Stimulated activated CD4-positive, alpha-beta T cell treated with anti-CD3 and anti-CD28 coated beads, Interleukin-1b, Interleukin-23, amount 100 ng/mL, for 4 hours (primary cell): ENCODE data around the gene PDILT.
"Not testable (repeated sequence)": the region's sequence is repeated elsewhere in the genome, so short reads cannot be mapped to it uniquely, and the experiment has no call there.

Source experiments
- DNase-seq, 2 donors: peaks; one replicate each; pipeline ENCODE4 v3.0.0-alpha.2; 2020; ENCODE audit warnings: low read depth in 2 of 2

PDILT gene

DNA sequence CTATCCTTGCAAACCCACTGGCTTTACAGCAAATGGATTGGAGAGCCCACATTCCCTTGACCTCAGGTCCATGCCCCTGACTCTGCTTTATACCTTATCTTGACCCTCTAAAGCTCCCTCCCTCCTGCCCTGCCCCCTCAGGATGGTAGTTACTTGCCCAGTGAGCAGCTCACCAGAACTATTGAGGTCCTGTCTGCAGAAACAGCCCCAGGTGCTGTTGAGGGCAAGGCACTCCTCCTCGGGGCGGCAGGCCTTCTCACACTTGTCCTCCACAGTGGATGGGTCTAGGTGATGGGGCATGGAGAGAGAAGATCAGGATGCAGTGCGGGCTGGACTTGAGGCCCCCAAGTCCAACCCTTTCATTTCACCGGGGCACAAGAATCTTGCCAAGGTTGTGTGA is 81.8 kb downstream of the PDILT start:
- DNase-seq = no peak

DNA sequence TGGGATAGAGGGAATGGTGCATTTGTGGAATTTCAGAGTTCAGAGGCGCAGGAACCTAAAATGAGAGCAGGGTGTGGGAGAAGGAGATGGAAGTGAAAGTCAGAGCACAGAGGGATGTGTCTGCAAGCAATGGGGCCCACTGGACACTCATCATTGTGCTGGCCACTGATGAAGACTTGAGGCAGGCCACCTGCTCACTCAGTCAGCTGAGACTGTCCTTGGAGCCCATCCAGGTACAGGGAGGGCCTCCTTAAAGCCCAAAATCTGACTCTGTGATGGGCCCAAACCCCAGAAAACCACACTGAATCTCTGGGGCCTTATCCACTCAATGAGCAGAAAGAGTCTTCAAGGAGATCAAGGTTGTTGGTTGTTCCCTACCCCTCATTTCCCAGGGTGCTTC is 82.9 kb downstream of the PDILT start:
- DNase-seq = no peak

DNA sequence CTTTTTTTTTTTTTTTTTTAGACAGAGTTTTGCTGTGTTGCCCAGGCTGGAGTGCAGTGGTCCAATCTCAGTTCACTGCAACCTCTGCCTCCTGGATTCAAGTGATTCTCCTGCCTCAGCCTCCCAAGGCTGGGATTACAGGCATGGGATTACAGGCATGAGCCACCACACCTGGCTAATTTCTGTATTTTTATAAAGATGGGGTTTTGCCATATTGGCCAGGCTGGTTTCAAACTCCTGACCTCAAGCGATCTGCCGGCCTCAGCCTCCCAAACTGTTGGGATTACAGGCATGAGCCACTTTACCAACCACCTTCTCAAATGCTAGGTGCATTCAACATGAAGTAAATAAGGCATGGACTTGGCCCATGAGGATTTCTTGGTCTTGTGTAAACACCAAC is 83.5 kb downstream of the PDILT start:
- DNase-seq = not testable (repeated sequence)

DNA sequence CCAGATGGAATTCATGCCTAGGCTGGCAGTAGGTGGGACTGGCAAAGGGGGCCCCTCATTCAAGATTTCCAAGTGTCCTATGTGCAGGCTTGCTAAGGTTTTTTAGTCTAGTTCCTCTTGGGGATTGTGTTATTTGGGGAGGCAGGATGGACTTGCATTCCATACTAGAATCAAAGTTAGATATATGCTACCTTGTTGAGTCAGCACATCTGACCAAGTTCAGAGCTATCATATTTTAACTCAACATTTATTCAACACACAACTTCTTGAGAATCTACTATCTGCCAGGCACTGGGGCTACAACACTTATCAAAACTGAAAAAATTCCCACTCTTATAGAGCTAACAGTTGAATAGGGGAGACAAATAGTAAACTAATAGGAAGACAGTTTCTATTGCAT is 83.9 kb downstream of the PDILT start:
- DNase-seq = no peak

DNA sequence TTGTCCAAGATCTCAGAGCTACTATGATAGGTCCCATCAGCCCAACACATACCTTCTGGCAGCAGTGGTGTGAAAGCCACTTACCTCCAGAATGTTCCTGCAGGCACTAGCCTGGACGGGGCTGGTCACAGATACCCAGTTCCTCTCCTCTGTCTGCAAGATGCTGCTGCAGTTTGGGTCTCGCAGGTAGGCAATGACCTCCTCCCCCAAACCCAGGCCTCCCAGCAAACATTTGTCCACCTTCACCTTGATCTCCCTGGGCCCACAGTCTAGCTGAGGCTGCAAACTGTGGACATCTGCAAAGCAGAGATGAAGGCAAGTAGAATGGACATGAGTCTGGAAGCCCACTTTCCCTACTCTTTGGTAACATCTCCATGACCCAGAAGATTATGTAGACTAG is 84.4 kb downstream of the PDILT start:
- no peak for DNase-seq

DNA sequence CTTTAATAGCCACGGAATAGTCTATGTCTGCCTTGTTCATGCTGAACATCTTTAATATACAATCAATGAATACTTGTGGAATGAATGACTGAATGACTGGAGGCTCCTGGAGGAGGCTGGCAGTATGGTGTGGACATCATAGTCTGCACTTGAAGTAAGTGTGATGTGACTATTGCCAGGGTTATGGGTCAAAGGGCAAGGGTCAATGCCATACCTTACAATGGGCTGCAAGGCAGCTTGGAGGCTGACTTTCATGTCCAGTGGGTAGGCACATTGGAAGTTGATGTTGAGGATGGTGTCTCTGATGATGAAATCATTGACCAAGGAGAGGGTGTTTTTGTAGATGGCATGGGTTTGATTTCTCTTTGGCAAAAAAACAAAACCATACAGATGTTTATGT is 85.1 kb downstream of the PDILT start:
- DNase-seq = no peak

DNA sequence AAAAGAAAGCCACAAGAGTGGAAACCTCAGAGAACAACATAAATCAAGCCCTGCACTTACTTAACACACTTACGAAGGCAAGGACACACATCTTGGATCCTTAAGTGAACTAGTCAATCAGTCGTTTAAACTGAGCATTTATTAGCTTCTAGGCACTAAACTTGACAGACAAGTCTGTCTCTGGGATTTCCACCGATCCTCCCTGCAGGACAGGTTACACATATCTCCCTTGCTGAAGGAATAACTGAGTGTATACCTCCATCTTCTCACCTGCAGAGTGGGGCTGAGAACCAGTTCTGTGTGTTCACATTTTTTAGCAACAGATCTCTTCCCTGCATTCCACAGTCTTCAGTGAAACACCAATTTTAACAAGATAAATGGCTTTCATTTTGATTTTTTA is 86.1 kb downstream of the PDILT start:
- DNase-seq = no peak

DNA sequence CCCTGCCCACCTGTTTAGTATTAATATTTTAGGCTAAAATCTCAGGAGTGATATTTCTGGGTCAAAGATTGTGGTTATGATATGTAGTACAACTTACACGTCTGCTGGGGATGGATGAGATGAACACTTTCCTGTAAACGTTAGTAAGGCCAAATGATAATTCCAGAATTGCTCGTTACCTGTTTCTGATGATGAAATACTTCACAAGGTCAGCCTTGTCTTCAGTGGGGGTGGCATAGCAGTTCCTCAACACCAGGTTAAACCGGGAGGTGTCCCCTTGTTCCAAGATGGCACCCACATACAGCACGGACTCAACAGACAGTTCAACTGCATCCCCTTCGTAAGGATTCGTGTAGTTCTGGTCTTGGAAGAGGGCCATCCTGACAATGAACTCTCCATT is 86.5 kb downstream of the PDILT start:
- no peak for DNase-seq

DNA sequence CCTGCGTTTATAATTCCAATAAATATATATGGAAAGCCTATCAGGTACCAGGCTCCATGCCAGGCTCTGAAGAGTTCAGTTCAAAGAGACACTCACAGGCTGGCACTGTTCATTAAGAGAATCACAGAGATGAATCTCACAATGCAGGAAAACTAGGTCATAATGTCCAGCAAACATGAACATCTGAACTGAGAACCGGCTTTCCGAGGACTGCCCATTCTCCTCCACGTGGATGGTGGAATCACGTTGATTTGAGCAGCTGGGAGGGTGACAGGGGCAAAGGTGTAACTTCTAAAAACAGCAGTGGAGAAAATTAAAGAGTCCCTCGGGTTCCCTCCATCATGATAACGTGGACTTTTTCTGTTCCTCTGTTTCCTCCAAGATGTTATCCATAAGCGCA is 87.4 kb downstream of the PDILT start:
- DNase-seq = no peak

DNA sequence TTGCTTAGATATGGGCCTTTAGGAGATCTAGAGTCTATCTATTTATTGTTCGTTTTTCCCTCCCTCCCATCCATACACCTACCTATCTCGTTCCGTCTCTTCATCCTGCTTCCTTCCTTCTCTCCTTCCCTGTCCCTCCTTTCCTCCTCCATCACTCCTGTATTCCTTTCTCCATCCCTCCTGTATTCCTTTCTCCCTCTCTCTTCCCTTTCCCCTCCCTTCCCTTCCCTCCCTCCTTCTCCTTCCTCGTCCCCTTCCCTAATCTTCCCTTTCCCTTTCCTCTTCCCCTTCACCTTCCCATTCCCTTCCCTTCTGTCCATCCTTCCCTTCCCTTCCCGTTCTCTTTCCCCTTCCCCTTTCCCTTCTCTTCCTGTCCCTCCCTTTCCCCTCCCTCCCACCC is 87.8 kb downstream of the PDILT start:
- DNase-seq = no peak

DNA sequence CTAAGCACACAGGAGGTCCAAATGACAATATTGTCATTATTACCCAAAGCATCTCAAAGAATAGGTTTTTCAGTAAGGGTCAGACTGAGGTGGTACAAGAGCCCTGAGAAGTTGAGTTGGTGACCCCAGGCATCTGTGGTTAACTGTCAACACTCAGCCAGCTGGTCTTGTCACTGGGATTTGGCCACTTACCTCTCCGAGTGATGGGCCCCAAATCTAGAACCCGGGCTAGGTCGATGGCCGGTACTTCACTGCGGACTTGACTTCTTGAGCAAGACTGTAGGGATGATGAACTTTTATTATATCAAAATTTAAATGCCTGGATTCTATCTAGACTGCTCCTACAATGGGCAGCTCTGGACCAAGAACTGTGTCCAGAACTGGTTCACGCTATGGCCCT is 88.8 kb downstream of the PDILT start:
- no peak for DNase-seq

DNA sequence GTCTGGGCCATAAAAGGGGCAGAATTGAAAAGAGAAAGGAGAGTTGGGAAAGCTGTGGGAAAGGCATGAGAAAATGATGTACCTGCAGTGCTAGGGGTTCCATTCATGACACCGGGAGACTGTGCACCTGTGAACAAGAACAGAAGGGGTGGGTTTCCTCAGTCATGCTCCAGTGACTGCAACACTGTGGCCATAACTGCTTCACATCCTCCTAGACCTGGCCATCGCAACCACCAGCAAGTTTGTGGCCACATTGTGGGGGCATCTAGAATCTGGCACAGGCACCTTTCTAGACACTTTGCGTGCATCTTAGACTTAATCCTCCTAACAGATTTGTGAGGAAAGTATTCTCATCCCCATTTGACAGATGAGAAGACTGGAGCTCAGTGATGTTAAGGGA is 90.0 kb downstream of the PDILT start:
- no peak for DNase-seq

DNA sequence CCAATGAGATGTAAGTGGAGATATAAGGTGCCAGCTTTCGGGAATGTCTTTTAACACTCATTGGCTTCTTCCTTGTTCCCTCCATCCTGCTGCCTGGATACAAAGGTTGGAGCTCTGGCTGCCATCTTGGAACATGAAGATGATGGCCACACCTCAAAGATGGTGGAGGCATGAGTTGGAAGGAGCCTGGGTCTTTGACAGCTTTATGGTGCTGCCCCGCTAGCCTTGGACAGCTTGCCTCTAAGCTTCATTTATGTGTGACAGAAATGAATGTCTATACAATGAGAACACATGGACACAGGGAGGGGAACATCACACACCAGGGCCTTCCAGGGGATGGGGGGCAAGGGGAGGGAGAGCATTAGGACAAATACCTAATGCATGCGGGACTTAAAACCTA is 90.8 kb downstream of the PDILT start:
- DNase-seq = no peak

DNA sequence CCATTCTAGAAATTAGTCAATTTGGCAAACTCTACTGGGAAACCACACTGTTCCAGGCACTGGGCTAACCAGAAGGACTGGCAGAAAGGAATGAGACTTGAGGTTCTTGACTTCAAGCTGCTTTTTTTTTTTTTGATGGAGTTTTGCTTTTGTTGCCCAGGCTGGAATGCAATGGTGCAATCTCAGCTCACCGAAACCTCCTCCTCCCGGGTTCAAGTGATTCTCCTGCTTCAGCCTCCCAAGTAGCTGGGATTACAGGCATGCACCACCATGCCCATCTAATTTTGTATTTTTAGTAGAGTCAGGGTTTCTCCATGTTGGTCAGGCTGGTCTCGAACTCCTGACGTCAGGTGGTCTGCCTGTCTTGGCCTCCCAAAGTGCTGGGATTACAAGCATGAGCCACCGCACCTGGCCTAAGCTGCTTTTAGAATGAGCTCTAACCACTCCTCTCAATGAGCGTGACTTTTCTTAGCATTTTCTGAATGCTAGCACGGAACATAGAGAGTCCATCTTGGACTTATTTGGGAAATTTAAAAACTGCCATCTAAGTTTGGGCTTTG is 91.9 kb downstream of the PDILT start:
- DNase-seq = not testable (repeated sequence)

DNA sequence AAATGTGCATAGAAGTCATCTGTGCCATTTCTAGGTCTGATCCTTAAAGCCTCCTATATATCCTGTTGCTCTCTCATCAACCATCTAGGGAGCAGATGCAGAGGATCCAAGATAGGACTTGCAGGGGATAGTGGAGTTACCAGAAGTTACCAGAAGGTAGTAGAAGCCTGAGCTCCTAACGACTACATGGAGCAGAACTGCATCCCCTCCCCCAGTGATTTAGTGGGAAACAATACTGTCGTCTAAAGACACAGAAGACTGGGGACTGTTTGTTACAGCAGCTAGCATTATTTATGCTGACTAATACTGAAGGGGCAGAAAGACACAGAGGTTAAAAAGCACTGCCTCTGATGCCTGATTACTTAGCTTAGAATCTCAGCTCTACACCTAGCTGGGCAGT is 93.0 kb downstream of the PDILT start:
- no peak for DNase-seq

DNA sequence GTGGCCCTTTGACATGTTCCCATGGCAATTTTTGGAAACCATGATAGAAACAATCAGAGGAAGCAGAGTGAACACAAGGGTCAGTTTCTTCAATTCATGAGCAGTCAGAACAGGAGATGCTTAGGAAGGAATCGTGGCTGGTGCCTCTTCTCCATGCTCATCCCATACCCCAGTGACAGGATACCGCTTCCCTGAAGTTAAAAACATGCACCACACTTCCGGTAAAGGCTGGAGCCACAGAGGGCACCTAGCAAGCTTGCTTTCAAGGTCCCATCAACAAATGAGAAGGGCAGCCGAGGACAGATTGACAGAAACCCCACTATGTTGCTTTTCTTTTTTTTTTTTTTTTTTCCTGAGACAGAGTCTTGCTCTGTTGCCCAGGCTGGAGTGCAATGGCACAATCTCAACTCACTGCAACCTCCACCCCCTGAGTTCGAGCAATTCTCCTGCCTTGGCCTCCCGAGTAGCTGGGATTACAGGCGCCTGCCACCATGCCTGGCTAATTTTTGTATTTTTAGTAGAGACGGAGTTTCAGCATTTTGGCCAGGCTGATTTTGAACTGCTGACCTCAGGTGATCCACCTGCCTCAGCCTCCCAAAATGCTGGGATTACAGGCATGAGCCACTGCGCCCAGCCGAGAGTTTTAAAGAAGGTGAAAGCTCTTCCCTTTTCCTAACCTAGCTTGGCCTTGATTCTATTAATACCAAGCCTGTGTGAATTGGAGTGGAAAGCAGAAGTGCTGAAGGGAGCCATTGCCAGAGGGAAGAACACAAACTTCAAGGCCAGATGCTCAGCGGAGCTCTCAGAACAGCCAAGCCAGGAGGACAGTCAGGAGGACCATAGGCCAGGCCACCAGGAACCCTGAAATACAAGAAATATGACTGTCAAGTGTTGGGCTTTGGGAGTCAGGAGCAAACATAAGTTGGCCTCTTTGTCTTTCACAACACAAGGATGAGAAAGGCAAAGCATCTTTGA is 93.8 kb downstream of the PDILT start:
- no peak for DNase-seq

DNA sequence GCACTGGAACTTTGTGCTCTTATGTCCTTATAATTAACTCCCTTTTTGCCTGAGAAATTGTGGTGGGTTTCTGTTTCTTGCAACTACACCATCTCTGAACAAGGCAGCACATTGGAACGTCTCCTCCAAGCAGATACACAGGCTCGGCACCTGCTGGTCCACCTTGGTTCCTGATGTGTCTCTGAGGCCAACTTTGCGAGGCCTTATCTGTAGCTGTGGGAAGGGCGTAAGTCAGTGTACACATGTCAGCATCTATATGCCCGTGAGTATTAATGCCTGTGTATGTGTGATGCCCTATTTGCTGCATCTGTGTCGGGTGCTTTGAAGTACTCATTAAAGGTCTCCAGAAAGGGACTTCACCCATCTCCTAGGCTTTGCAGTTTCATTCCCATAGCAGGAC is 94.8 kb downstream of the PDILT start:
- DNase-seq = no peak
